ENCODE results near the gene CRTC1.
"Not testable (repeated sequence)": the region's sequence is repeated elsewhere in the genome, so short reads cannot be mapped to it uniquely, and the experiment has no call there.

CRTC1 gene

GRCh38 chr19:18704054-18704453 lies 20.6 kb downstream of the CRTC1 start:
- DNase-seq = no peak

- no peak for DNase-seq
These were observed 21.5 kb downstream of the CRTC1 start for GRCh38 chr19:18704971-18705370.

- DNase-seq = no peak
These were observed 25.2 kb downstream of the CRTC1 start for GRCh38 chr19:18708452-18709231.

GRCh38 chr19:18709546-18709945 lies 26.1 kb downstream of the CRTC1 start:
- DNase-seq = no peak

- DNase-seq = no peak
These were observed 26.7 kb downstream of the CRTC1 start for GRCh38 chr19:18710186-18710585.

- no peak for DNase-seq
These were observed 27.7 kb downstream of the CRTC1 start for GRCh38 chr19:18710996-18711751.

- no peak for DNase-seq
These were observed 28.4 kb downstream of the CRTC1 start for GRCh38 chr19:18711893-18712292.

- no peak for DNase-seq
These were observed 29.5 kb downstream of the CRTC1 start for GRCh38 chr19:18712981-18713380.

GRCh38 chr19:18713550-18714117 lies 30.2 kb downstream of the CRTC1 start:
- DNase-seq = no peak

GRCh38 chr19:18715416-18715815 lies 31.9 kb downstream of the CRTC1 start:
- DNase-seq = no peak

GRCh38 chr19:18716857-18717256 lies 33.4 kb downstream of the CRTC1 start:
- DNase-seq = no peak

GRCh38 chr19:18717601-18718000 lies 34.1 kb downstream of the CRTC1 start:
- DNase-seq = no peak

GRCh38 chr19:18718015-18718526 lies 34.6 kb downstream of the CRTC1 start:
- DNase-seq = peak; percentile 10

GRCh38 chr19:18718846-18719458 lies 35.5 kb downstream of the CRTC1 start:
- no peak for DNase-seq

GRCh38 chr19:18719541-18719940 lies 36.1 kb downstream of the CRTC1 start:
- DNase-seq = no peak

- no peak for DNase-seq
These were observed 40.4 kb downstream of the CRTC1 start for GRCh38 chr19:18723871-18724377.

GRCh38 chr19:18725841-18726770 lies 42.6 kb downstream of the CRTC1 start:
- DNase-seq = no peak

GRCh38 chr19:18726846-18727245 lies 43.4 kb downstream of the CRTC1 start:
- DNase-seq = no peak

GRCh38 chr19:18727602-18728001 lies 44.1 kb downstream of the CRTC1 start:
- DNase-seq = not testable (repeated sequence)

- DNase-seq = no peak
These were observed 46.6 kb downstream of the CRTC1 start for GRCh38 chr19:18729933-18730530.

- DNase-seq = no peak
These were observed 47.5 kb downstream of the CRTC1 start for GRCh38 chr19:18730885-18731513.

Measured in inflammatory macrophage treated with lipopolysaccharide for 4 hours (primary cell).